Smooth muscle cell (in vitro differentiated cells): Measurements from ENCODE around the gene RPL38. TPM values are rescaled to one million over a fixed set of nuclear protein-coding genes. Genes with fewer than 3 reads are reported as not detected.

ENCODE experiments used
- DNase-seq: peaks from one replicate; lab custom pipeline; 2025; ENCODE audit not compliant: unreplicated experiment; lab: John Stamatoyannopoulos, UW
- H2AFZ ChIP-seq: fragments of 200-600 bp; sonication (generic); 2 replicates; pipeline ENCODE4 v1.6.0; 2016; ENCODE audit warnings: antibody characterized with exemption, low read depth, mild to moderate bottlenecking
- H3F3A ChIP-seq: fragments of 200-600 bp; sonication (generic); 2 replicates; pipeline ENCODE4 v1.6.0; 2017; ENCODE audit warnings: antibody characterized with exemption, low read depth
- H3K27ac ChIP-seq: fragments of 200-600 bp; sonication (generic); 2 replicates; pipeline ENCODE4 v1.5.1; 2016; ENCODE audit warnings: low read depth, mild to moderate bottlenecking
- H3K27me3 ChIP-seq: fragments of 200-600 bp; sonication (generic); 2 replicates; pipeline ENCODE4 v1.6.1; 2016; ENCODE audit warnings: low read depth, mild to moderate bottlenecking
- H3K36me3 ChIP-seq: fragments of 200-600 bp; sonication (generic); 2 replicates; pipeline ENCODE4 v1.5.1; 2016; ENCODE audit warnings: low read depth
- H3K4me1 ChIP-seq: fragments of 200-600 bp; sonication (generic); 2 replicates; pipeline ENCODE4 v1.5.1; 2016; ENCODE audit warnings: low read depth
- H3K4me2 ChIP-seq: fragments of 200-600 bp; sonication (generic); 2 replicates; pipeline ENCODE4 v1.6.0; 2016; ENCODE audit warnings: mild to moderate bottlenecking
- H3K4me3 ChIP-seq: fragments of 200-600 bp; sonication (generic); 2 replicates; pipeline ENCODE4 v1.5.1; 2016; ENCODE audit warnings: mild to moderate bottlenecking
- H3K79me2 ChIP-seq: fragments of 200-600 bp; sonication (generic); 2 replicates; pipeline ENCODE4 v1.6.0; 2016; ENCODE audit warnings: low read depth, mild to moderate bottlenecking
- H3K9ac ChIP-seq: fragments of 200-600 bp; sonication (generic); 2 replicates; pipeline ENCODE4 v1.6.0; 2016; ENCODE audit warnings: low read depth
- H3K9me3 ChIP-seq: fragments of 200-600 bp; sonication (generic); replicated peaks from 2 replicates; pipeline ENCODE4 v1.5.1; 2016; ENCODE audit warnings: low read depth
- H4K20me1 ChIP-seq: fragments of 200-600 bp; sonication (generic); 2 replicates; pipeline ENCODE4 v1.6.0; 2016; ENCODE audit warnings: low read depth
- CTCF ChIP-seq: fragments of 200-600 bp; sonication (generic); IDR thresholded peaks from 2 replicates; pipeline ENCODE4 v1.5.1; 2017; ENCODE audit warnings: borderline replicate concordance, mild to moderate bottlenecking, antibody characterized with exemption; ENCODE audit not compliant: insufficient read depth, poor library complexity, severe bottlenecking
- WGBS: methylation state at CpG from one replicate; pipeline ENCODE4 v1.1.7; 2016; ENCODE audit warnings: low lambda C conversion rate; 5-methylcytosine and 5-hydroxymethylcytosine counted together
- polyA plus RNA-seq: library from polyadenylated mRNA; unstranded; fragments of >200 nt; fragmentation: Nextera tagmentation; extraction: Ambion mirVana; gene quantifications from 2 replicates; pipeline ENCODE4 v1.2.1, GENCODE V29; 2016
- total RNA-seq: library from RNA; depleted of rRNA; stranded (reverse); fragments of >200 nt; gene quantifications from 2 replicates; pipeline ENCODE4 v1.2.3, GENCODE V29; 2014

RPL38 gene
- total and polyA plus RNA-seq, 2 experiments from 2014 or later, result 449 to 889 TPM

- H4K20me1 ChIP-seq, result no peaks in the 10 kb centered on the region
- no peak for DNase-seq
- no peaks in the 10 kb centered on the region for H3F3A ChIP-seq
- no peak overlapping the region for H3K27ac ChIP-seq
- no peaks in the 10 kb centered on the region for H3K79me2 ChIP-seq
- no peaks in the 10 kb centered on the region for H3K27me3 ChIP-seq
- H3K9me3 ChIP-seq, result no peaks in the 10 kb centered on the region
- WGBS, result 95% methylated on average over 13 of the region's 13 CpGs
- H3K4me1 ChIP-seq, result no peaks in the 10 kb centered on the region
- H3K4me2 ChIP-seq, result no peak overlapping the region
- no peak overlapping the region for H3K4me3 ChIP-seq
- H2AFZ ChIP-seq, result no peak overlapping the region
- no peak overlapping the region for H3K9ac ChIP-seq
- no peaks in the 10 kb centered on the region for H3K36me3 ChIP-seq
- no peak for TF ChIP-seq CTCF
Measured at GRCh38 chr17:74222399-74222798, 18.9 kb downstream of the RPL38 start.

- TF ChIP-seq CTCF, result no peak
- Histone ChIP-seq H3K79me2 (no peaks in the 10 kb centered on the region), H3K27me3 (no peaks in the 10 kb centered on the region), H2AFZ (no peak overlapping the region), H3K4me2 (no peak overlapping the region), H3K4me3 (no peak overlapping the region), H3K9ac (no peak overlapping the region), H3K4me1 (no peaks in the 10 kb centered on the region), H3K27ac (no peak overlapping the region), H3K36me3 (no peaks in the 10 kb centered on the region), H3F3A (no peaks in the 10 kb centered on the region), H3K9me3 (no peaks in the 10 kb centered on the region), H4K20me1 (no peaks in the 10 kb centered on the region)
- DNase-seq, result no peak
- WGBS, result 75% methylated on average over 14 of the region's 14 CpGs
Measured at GRCh38 chr17:74223901-74224300, 20.4 kb downstream of the RPL38 start.

GRCh38 chr17:74224959-74225725 is 21.7 kb downstream of the RPL38 start:
- 93% methylated on average over 18 of the region's 20 CpGs for WGBS
- Histone ChIP-seq H3K79me2 (no peaks in the 10 kb centered on the region), H3K27ac (no peak overlapping the region), H4K20me1 (no peaks in the 10 kb centered on the region), H3K4me2 (no peak overlapping the region), H3K27me3 (no peaks in the 10 kb centered on the region), H3K9ac (no peak overlapping the region), H3K9me3 (no peaks in the 10 kb centered on the region), H3F3A (no peaks in the 10 kb centered on the region), H3K36me3 (no peaks in the 10 kb centered on the region), H3K4me1 (no peaks in the 10 kb centered on the region), H3K4me3 (no peak overlapping the region), H2AFZ (no peak overlapping the region)
- no peak for DNase-seq
- no peak for TF ChIP-seq CTCF

- no peak for DNase-seq
- no peak overlapping the region for H3K27ac ChIP-seq
- no peaks in the 10 kb centered on the region for H3K9me3 ChIP-seq
- no peaks in the 10 kb centered on the region for H4K20me1 ChIP-seq
- no peak overlapping the region for H3K4me3 ChIP-seq
- H3K4me1 ChIP-seq, result no peaks in the 10 kb centered on the region
- no peaks in the 10 kb centered on the region for H3K79me2 ChIP-seq
- H3F3A ChIP-seq, result no peaks in the 10 kb centered on the region
- H3K4me2 ChIP-seq, result no peak overlapping the region
- H3K36me3 ChIP-seq, result no peaks in the 10 kb centered on the region
- H3K27me3 ChIP-seq, result no peaks in the 10 kb centered on the region
- H3K9ac ChIP-seq, result no peak overlapping the region
- no peak overlapping the region for H2AFZ ChIP-seq
- 93% methylated on average over 6 of the region's 6 CpGs for WGBS
- no peak for TF ChIP-seq CTCF
Measured at GRCh38 chr17:74226252-74226651, 22.8 kb downstream of the RPL38 start.
